A204.1 (cell line): ENCODE data around the gene CHD5.

ENCODE experiments used
- FAIRE-seq: peaks from 2 replicates; lab custom pipeline; 2012; peaks lifted over from hg19 to GRCh38; lab: Jason Lieb, UNC

Gene CHD5

DNA sequence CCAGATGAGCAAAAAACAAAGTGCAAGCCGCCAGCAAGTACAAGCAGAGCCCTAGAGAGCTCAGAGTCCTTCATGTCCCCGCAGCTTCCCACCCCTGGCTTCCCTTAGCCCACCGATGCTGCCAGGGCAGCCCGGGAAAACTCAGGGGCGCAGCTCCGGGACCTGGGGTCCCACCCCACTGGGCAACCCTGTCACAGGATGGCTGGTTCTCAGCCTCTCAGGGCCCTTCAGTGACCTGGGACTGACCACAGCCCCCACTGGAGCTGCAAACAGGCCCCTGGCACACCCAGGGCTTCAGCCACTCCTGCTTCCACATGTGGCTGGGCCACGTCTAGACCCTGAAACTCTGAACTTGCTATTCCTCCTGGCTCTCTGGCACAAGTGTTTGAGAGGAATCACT is 49.5 kb downstream of the CHD5 start:
- FAIRE-seq: no peak

DNA sequence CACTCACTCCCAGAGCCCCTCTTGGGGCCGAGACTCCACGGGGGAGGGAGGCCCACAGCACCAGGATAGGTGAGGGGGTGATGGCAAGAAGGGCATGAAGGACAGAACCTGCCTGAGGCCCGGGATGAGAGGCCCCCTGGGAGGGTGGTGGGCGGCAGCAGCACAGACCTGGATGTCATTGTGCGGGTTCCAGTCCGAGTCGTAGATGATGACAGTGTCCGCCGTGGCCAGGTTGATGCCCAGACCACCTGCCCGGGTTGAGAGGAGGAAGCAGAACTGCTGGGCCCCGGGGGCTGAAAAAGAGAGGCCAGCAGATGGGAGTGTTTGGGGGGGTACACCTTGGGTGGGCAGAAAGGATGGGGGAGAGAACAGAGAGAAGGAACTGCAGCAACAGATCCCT is 50.1 kb downstream of the CHD5 start:
- FAIRE-seq: no peak

DNA sequence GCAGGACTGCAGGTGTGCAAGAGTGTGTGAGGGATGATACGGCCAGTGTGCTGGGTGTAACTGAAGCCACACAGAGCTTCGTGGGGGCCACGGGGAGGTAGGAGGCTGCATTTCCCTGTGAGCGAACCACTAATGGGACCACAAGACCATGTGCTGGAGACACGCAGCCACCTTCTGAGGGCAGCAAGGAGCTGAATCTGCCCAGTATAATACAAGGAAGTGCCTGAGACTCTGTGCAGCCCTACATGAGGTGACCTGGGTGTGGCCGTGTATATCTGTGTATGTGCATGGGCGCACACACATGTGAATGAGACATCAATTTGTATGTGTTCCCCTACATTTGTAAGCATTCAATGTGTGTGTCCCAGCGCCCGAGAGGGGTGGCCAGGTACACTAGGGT is 50.8 kb downstream of the CHD5 start:
- no peak for FAIRE-seq

DNA sequence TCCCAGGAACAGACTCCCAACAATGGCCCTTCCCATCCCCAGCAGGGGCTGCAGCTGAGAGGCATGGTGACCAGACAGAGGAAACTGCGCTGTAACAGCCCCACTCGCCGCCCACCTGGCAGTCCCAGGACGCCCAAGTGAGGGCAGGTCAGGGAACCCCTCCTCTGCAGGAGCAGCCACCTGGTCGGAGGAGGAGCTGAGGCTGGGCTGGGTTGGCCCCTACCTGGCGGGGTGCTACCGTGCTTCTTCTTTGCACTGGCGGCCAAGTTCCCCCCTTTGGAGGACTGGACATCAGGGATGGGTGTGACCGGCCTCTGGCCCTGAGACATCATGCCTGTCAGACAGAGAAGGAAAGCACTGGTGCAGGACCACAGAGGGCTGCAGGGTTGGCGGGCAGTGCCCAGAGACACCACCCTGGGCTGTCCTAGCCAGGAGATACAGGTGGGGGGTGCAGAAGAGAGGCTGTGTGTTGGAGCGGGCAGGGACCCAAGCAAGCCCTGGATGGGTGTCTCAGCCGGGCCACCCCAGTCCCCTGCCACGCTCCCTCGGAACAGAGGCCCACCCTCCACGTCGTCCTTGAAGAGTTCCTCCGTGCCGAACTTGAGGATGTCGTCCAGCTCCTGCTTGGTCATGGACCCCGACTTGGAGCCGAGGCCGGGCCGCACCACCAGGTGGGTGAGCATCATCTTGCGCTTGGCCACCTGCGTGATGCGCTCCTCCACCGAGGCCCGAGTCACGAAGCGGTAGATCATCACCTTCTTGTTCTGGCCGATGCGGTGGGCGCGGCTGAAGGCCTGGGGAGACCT is 51.6 kb downstream of the CHD5 start:
- FAIRE-seq: no peak

DNA sequence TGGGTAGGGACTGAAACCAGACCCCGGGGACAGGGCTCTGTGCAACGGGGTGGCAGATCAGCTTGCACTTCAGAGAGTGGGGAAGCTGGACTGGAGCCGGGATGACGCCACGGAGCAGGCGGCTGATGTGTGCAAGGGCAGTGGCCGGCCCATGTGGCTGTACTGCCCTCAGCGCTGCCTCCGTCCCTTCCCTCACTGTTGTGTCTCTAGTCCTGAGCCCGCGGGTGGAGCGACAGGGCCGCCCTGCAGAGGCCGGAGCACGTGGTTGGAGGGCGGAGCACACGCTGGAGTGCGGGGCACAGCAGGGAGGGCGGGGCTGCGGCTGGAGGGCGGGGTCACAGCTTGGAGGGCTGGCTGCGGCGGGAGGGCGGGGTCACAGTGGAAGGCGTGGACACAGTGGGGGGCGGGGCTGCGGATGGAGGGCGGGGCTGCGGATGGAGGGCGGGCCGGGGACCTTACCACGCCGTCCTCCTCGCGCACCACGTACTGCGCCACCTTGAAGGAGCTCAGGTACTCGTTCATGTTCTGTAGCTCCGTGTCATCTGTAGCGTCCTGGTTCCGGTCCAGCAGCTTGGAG is 52.4 kb downstream of the CHD5 start:
- FAIRE-seq: no peak

DNA sequence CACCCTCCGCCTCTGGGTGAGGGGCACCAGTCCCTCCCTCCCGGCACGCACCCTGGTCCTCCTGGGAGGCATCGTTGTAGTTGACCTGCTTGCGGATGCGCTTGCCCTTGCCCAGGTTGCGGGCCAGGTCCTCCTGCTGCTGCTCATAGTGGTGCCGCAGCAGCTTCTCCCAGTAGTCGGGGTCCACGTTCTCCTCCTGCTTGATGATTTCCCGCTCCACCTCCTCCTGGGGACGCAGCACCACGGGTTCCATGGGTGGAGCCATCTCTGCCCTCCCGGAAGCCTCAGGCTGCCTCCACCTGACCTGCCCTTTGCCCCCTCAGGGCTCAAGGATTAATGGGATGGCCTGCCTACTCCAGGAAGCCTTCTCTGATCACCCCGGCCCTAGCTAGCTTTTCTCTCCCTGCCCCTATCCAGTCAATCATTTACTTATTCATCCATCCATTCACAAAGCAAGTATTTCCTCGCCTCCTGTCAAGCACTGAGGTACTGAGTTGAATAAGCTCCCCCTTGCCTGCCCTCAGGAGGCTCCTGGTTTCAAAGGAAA is 53.5 kb downstream of the CHD5 start:
- no peak for FAIRE-seq

DNA sequence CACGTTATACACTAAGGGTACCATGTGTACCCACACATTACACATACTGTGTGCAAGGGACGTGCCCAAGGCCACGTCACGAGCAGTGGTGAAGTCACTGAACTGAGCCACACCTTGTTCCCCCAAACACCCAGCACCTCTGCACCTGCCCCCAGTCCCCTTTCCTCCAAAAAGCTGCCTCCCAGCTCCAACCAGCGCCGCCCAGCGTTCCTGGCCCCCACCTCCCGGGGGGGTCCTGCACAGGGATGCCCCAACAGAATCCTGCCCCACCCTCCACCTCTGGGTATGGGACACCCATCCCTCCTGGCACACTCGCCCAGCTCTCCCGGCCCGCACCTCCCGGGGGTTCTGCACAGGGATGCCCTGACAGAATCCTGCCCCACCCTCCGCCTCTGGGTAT is 54.1 kb downstream of the CHD5 start:
- no peak for FAIRE-seq

DNA sequence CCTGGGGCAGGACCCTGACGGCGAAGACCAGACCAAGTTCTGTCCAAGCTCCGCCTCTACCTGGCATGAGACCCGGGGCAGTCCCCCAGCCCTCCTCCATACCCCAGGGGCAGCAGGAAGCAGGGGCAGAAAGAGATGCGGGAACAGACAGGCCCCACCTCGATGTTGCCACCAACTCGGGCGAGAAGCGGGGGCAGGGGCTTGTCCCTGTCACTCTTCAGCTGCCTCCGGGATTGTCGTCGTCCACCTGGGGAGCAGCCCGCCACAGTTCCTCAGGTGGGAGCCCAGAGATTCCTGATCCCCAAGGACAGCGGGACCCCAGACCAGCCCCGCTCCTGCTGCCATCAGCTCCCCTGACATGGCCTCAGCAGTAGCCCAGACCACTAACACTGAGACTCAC is 54.8 kb downstream of the CHD5 start:
- FAIRE-seq: no peak

DNA sequence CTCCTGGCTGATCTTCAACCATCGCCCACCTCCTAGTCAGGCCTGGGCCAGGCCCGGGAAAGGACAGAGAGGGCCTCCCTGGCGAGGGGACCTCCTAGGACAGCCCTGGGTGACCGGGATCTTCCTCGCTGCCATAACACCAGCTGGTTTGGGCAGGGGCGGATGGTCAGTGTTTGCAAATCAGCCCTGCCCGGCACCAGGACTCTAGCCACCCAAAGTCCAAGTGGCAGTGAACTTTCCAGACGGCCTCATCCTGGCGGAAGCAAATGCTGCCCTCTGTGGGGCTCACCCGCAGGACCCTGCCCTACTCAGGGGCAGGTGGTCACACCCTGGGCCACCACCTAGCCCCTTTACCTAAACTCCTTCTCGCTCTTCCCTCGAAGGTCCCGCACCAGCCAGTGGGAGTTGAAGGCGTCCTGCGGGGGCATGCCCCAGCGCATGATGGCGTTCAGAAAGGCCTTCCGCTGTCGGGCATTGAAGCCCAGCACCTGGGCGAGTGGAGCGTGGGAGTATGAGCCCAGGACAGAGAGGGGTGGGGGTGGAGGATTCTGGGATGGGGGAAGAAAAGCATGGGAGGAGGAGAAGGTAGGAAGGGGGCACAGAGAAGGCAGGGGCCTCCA is 55.3 kb downstream of the CHD5 start:
- no peak for FAIRE-seq

DNA sequence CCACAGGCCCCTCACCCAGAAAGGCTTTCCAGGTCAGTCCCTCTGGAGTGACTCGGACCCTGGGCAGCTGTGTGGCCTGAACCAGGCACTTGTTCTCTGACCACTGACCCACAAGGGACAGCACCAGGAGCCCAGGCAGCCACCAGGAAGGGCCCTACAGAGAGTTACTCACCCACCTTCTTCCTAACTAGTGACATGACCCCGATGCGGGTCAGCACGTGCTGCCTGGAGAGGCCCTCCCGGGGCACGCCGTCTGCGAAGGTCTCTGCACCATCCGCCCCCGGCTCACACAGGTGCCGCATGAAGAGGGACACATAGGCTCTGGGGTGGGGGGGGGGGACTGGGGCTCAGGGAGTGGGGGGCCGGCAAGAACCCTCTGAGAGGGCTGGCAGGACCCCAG is 55.8 kb downstream of the CHD5 start:
- FAIRE-seq: no peak

DNA sequence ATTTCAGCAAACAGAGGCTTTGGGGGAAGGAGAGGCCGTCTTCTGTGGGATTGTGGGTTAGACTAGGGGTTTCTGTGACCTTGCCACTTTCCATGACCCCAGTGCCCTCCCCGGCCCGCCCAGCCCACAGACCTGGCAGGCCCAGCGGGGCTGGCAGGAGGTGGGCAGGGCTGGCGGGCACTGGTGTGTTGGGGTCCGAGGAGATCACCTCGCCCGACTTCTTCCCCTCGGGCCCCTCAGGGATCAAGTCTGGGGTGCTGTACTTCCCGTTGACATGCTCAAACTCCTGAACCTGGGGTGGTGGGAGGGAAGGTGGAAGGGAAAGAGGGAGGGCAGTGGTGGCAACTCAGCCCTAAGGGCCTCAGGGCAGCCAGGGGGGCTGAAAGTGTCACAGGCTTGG is 56.3 kb downstream of the CHD5 start:
- FAIRE-seq: no peak

DNA sequence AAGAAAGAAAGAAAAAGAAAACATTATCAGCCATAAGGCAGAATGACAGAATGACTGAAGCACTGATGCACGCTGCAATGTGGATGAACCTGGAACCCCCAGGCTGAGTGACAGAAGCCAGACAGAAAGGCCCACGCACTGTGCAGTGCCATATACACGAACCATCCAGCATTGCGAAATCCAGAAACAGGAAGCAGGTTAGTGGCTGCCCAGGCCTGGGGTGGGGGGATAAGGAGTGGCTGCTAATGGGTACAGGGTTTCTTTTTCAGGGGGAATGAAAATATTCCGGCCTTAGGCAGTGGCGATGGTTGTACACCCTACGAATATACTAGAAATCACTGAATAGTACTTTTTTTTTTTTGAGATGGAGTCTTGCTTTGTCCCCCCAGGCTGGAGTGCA is 57.0 kb downstream of the CHD5 start:
- FAIRE-seq: no peak

DNA sequence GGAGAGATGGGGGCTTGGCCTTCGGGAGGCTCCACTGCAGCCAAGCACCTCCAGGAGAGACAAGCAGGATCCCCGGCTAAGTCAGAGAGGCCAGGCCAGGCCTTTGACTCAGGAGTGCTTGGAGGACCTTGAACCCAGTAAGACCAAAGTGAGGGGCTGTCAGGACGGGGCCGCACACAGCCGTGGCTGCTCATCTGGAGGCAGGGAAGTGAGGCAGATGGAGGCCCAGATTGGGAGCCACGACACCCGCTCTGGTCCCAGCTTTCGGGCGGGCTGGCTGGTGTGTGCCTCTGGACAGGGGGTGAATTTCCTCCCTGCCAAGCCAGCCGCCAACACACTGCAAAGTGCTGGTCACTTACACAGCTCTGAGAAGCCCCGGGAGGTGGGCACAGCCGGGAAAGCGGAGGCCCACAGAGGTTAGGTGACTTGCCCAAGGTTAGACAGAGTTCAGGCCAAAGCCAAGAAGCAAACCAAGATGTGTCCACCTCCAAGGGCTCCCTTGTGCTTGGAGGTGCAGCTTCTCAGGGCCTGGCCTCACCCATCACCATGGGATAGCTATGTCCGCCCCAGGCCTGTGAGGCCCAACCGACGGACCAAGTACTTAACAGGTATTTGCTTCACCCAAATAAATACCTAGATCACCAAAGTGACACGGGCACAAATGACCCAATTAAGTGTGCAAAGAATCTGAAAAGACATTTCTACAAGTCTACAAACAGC is 58.3 kb downstream of the CHD5 start:
- FAIRE-seq: no peak

DNA sequence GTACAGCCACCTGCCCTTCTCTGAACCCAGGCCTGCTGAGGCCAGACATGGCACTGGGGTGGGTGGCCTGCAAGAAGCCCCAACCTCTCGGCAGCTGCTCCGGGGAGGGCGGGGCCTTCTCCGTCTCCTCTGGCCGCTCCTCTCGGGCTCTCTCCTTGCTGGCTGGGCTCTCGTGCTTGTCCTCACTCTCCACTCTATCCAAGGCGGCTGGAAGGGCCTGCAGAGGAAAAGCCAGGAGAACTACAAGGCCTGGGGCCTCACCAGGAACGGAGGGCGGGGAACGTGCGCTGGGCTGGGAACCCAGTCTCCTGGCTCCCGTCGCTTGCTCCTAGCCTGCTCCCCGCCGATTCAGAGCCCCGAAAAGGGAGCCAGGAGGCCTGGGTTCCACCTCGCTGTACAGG is 59.1 kb downstream of the CHD5 start:
- FAIRE-seq: no peak

DNA sequence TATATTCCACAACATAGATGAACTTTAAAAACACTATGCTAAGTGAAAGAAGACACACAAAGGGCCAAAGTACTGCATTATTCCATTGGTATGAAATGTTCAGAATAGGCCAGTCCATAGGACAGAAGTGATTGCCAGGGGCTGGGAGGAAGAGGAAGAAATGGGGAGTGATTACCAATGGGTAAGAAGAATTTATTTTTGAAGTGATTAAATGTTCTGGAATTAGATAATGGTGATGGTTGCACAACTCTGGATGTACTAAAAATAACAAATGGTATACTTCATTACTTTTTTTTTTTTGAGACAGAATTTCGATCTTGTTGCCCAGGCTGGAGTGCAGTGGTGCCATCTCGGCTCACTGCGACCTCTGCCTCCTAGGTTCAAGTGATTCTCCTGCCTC is 61.7 kb downstream of the CHD5 start:
- no peak for FAIRE-seq

DNA sequence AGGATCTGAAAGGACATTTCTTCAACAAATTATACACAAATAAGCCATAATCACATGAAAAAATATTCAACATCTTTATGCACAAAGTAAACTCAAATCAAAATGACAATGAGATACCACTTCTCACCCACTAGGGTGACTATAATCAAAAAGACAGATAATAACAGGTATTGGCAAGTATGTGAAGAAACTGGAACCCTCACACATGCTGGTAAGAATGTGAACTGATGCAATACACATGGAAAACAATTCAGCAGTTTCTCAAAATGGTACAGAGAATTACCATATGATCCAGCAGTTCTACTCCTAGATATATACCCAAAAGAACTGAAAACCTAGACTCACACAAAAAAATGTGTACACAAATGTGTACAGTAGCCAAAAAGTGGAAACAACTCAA is 62.5 kb downstream of the CHD5 start:
- FAIRE-seq: no peak

DNA sequence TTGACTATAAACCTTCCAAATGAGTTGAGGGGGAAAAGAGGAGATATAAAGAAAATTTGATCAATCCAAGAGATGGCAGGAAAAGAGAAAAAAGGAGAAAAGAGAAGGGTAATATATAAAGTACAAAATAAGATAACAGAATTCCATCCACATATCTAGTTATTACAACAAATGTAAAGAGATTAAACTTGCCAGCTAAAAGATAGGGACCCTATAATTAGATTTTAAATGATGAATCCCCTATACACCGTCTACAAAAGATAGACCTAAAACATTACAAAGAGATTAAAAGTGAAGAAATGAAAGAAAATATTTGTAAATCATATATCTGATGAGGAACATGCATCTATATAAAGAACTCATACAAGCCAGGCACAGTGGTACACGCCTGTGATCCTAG is 63.1 kb downstream of the CHD5 start:
- FAIRE-seq: no peak

DNA sequence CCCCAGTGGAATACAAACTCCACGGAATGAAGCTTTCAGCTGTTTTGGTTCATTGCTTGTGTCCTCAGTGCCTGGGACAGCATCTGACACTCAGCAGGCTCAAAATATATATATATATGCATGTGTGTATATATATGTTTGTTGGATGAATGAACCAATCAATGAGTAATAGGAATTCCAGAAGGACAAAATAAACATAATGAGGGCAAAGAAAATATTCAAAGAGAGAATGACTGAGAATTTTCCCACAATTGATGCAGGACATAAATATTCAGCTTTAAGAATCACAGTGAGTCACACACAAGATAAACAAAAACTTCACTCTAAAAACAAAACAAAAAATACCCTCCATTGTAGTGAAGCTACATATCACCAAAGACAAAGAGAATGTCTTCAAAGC is 64.0 kb downstream of the CHD5 start:
- FAIRE-seq: no peak

DNA sequence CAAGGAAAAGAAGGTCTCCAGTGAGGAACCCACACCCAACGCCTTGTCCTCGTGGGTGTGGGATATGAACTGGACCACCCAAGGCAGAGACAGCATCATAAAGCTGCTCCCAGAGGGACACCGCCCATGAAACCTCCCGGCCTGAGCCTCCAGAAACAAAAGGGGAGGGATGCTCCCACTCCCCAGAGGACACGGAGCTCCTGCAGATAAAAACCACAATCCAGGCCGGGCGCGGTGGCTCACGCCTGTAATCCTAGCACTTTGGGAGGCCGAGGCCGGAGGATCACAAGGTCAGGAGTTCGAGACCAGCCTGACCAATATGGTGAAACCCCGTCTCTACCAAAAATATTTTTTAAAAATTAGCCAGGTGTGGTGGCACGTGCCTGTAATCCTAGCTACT is 66.4 kb downstream of the CHD5 start:
- FAIRE-seq: no peak

DNA sequence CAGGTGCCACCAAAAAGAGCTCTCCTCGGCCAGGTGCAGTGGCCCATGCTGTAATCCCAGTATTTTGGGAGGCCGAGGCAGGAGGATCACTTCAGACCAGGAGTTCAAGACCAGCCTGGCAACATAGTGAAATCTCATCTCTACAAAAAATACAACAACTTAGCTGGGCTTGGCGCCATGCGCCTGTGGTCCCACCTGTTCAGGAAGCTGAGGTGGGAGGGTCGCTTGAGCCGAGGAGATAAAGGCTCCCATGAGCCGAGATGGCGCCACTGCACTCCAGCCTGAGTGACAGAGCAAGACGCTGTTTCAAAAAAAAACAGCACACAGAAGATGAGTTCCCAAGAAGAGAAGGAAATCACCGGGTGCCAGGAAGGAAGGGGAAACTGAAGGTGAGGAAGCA is 67.0 kb downstream of the CHD5 start:
- no peak for FAIRE-seq

DNA sequence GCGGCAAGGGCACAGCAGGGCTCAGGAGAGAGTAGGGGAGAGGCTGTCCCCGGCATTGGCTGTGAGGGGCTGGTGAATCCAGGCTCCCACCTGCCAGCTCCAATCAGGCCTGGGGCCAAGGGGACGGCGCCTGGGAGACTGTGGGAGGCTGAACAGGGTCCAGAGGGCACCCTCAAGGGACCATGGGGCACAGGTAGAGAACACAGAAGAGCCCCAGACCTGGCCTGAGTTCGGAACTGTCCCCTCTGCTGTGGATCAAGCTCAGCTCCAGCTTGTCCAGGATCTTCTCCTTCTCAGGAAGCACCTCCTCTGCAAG is 67.5 kb downstream of the CHD5 start:
- no peak for FAIRE-seq

DNA sequence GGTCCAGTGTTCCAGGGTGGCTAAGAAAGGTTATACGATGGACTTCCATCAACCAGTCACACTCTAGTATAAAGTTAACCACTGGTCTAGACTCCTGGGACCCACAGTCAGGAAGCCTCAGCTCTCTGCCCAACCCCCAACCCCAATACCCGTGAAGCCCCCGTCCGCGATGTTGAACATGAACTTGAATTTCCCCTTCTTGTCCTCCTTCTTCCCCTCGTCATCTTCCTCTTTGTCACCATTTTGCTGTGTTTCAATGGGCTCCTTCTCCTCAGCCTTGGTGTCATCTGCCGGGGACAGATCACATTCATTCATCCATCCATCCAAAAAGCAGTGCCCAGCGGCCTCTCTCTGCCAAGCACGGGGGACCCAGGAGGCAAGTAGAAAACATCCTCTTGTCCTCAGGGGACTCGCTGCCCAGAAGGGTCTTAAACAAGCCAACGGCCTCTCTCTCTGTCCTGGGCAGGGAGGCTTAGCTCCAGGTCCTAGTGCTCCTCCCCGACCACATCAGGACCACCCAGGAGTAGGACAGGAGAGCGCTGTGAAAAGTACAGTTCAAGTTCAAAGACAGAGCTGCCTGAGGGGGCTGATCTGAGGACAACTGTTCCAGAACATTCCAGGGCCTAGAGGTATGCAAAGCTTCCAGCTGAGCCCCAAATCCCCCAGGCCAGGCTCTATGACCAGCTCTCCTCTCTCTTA is 68.0 kb downstream of the CHD5 start:
- FAIRE-seq: no peak

DNA sequence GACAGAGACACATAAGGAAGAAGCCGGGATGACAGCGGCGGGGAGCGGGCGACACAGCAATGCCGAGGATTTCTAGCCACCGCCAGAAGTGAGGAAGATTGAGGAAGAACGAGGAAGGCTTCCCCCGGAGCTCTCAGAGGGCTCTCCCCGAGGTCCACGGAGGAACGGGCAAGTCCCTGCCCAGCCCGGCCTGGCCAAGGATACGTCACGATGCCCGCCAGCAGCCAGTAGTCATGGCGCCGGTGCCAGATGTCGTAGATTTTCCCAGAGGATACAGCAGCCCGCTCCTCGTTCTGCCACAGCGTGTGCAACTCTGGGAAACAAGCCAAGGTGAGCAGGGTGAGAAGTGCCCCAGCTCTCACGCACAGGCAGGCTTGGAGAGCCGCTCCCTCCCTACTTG is 68.5 kb downstream of the CHD5 start:
- FAIRE-seq: no peak
